Uterus (tissue), 2 donors: Measurements from ENCODE around the gene SGSM2.

Source experiments
- POLR2A ChIP-seq, 2 donors: fragments of 450-650 bp; IDR thresholded peaks; one replicate each; pipeline ENCODE4 v1.6.1; 2016; ENCODE audit warnings: antibody characterized with exemption in 2 of 2, mild to moderate bottlenecking in 1 of 2, moderate library complexity in 1 of 2
- TF ChIP-seq, protein P1 (sequence below), 4 experiments: fragments of 200-600 bp in 2 of 4; fragments of 450-650 bp in 2 of 4; sonication (generic) in 2 of 4; IDR thresholded peaks; one replicate each; pipeline ENCODE4 v1.5.1; 2016 to 2019; ENCODE audit warnings: antibody characterized with exemption in 4 of 4, mild to moderate bottlenecking in 2 of 4, moderate library complexity in 1 of 4

DNA sequence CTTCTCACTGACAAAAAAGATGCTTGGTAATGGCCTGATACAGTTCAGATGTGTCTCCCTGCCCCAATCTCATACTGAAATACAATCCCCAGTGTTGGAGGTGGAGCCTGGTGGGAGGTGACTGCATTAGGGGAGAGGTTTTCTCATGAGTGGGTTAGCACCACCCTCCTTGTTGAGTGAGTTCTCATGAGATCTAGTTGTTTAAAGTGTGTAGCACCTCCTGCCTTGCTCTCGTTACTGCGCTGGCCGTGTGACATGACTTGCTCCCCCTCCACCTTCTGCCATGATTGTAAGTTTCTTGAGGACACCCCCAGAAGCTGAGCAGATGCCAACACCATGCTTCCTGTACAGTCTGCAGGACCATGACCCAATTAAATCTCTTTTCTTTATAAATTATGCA lies 6.0 kb upstream of the SGSM2 start:
- TF ChIP-seq, protein P1, sequence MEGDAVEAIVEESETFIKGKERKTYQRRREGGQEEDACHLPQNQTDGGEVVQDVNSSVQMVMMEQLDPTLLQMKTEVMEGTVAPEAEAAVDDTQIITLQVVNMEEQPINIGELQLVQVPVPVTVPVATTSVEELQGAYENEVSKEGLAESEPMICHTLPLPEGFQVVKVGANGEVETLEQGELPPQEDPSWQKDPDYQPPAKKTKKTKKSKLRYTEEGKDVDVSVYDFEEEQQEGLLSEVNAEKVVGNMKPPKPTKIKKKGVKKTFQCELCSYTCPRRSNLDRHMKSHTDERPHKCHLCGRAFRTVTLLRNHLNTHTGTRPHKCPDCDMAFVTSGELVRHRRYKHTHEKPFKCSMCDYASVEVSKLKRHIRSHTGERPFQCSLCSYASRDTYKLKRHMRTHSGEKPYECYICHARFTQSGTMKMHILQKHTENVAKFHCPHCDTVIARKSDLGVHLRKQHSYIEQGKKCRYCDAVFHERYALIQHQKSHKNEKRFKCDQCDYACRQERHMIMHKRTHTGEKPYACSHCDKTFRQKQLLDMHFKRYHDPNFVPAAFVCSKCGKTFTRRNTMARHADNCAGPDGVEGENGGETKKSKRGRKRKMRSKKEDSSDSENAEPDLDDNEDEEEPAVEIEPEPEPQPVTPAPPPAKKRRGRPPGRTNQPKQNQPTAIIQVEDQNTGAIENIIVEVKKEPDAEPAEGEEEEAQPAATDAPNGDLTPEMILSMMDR (IDR thresholded peaks at IDR 0.05): no peak
- no peak for TF ChIP-seq POLR2A (IDR thresholded peaks at IDR 0.05)
